ENCODE results near the gene C2CD3.

Gene C2CD3

GRCh38 chr11:73977856-73978519, 192.8 kb downstream of the C2CD3 start:
- no peak for DNase-seq

DNA sequence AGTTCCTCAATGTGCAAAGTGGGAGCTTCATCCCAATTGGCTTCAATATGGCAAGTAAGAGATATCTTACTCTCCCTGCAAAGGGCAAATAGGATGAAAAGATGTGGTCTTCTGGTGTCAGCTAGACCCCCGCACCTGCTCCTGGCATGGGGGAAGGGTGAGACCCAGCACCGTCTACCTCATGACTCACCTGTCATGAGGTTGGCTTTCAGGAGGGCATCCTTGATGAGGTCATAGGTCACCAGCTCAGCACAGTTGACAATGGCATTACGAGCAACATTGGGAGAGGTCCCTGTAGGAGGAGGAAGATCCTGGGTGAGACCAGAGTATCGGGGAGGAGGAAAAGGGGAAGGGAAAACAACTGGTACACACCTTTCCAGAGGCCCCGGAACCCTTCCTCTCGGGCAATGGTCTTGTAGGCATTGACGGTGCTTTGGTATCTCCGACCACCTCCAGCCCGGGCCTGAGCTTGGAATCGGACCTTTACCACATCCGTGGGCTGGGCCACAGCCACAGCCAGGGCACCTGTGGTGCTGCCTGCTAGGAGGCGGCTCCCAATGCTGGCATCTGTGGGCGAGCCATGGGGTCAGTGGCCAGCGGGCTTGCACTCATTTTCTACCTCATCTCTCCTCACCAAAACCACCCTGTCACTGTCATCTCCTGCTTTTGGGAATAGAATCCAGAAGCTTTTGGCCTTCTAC, 194.2 kb downstream of the C2CD3 start:
- no peak for DNase-seq

DNA sequence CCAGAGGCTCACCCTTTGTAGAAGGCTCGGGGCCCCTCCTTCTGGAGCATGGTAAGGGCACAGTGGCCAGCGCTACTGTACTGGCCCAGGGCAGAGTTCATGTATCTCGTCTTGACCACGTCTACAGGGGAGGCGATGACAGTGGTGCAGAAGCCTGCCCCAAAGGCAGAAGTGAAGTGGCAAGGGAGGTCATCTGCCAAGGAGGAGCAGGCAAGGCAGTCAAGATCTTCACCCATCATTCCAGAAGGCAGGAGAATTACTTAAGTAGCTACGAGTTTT, 195.4 kb downstream of the C2CD3 start:
- DNase-seq: no peak

- no peak for DNase-seq
Measured at GRCh38 chr11:73974604-73975478, 196.0 kb downstream of the C2CD3 start.

GRCh38 chr11:73972620-73973449, 198.0 kb downstream of the C2CD3 start:
- no peak for DNase-seq

DNA sequence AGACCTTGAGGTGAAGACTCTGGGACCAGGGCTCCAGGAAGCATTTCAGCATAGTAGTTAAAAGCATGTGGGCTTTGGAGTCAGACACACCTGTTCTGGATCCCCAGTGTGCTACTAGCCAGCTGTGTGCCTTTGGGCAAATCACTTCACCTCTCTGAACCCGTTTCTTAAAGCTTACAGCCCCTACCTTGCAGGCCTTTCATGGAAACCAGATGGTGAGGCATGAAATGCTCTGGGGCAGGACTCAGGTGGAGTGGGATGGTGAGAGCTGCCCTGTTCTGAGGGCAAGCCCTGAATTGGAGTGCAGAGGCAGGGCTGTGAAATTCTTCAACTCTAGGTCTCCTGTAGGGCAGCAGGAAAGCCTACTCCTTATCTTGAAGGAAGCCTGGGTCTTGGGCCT, 198.6 kb downstream of the C2CD3 start:
- no peak for DNase-seq

DNA sequence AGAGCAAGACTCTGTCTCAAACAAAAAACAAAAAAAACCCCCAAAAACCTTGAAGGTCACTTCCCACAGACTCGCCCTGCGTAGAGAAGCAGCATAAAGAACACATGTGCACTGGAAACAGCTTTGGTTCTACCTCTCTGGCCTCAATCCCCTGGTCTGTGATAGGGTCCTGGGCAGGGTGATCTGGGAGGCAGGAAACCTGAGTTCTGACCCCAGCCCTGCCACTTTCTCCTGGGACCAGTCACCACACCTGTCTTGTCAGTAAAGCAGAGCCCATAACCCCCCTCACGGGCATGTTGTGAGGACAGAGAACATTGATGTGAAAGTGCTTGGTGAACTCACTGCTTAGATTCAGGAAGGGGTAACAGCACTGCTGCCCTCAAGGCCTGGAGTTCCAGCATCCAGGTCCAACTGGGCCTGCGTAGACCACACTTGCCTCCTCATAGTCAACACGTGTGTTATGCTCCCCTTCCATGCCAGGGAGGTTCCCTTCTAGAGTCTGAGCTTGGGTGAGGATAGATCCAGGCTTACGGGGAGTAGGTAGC, 199.6 kb downstream of the C2CD3 start:
- DNase-seq: no peak

DNA sequence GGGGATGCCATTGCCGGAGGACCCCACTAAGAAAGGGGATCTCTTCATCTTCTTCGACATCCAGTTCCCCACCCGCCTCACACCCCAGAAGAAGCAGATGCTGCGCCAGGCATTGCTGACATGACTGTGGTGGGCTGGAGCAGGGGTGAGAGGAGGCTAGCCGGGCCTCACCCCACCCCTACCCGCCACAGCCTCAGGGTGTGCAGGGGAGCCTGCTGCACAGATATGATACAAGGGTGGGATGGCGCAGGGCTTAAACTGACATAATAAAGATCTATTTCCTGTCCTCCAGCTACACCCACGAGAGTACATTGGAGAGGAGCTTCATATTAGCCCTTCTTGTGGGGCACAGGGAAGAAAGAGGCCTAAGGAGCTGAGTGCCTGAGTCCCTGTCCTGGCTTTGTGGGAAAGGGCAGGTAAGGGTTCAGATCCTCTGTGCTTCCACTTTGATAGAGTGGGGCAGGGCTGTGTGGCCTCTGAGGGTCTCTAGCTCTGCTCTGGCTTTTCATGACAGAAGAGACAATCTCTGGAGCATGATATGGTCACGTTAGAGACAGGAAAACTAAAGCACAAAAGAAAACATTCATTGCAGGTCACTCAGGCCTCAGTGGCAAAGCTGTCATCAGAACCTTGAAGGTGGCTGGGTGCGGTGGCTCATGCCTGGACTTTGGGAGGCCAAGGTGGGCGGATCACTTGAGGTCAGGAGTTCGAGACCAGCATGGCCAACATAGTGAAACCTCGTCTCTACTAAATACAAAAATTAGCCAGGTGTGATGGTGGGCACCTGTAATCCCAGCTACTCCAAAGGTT, 200.6 kb downstream of the C2CD3 start:
- no peak for DNase-seq

GRCh38 chr11:73969091-73969490, 201.7 kb downstream of the C2CD3 start:
- no peak for DNase-seq

DNA sequence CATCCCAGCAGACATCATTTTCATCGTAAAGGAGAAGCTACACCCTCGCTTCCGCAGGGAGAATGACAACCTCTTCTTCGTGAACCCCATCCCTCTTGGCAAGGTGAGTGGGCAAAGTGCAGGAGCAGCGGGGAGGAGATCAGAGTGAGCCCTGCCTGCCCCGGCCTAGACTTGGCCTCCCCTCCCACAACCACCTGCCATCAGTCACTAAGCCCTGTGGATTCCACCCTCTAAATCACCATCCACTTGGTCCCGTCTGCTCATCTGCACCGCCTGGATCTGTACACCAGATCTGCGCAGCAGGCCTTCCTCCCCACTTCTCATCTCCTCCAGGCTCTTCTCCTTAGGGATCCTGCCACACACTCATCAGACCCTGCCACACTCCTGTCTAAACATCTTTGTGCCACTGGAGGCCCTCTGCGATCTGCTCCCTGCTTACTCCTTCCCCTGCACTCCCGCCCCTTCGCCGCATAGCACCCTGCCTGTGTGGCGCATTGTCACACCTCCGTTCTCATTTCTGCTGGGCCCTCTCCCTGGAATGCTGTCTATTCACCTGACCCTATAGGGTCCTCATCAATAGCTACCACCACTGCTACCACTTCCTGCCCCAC, 202.3 kb downstream of the C2CD3 start:
- no peak for DNase-seq

DNA sequence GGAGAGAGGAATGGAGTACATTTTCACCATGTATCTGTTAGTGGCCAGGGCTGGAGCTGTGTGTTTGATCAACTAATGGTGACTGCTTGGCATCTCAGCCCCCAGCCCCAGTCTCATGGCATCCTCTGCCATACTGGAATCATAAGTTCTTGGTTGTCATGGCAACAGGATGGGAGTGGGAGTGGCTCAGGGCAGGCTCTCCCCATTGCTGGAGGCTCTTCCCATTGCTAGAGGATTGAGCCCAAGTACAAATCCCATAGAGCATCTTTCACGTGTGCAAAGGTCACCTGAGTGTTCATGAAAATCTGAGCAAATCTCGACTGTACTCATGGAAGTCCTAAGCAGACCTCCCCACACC, 205.1 kb downstream of the C2CD3 start:
- DNase-seq: no peak

GRCh38 chr11:73965076-73965763, 205.6 kb downstream of the C2CD3 start:
- no peak for DNase-seq

DNA sequence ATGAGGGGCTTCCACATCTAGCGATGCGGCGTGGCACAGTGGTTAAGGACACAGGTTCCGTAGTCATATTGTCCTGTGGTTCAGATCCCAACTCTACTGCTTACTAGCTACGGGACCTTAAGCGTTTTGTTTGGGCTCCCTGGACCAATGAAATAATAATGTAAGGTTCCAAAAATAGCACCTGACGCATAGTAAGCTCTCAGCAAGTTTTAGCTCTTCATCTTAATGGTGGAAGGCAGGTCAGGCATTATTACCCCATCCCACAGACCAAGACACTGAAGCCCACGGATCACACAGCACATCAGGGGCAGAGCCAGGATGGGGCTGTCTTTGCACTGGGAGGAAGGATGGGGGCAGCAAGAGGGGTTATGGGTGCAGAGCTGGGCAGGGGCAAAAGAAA, 206.9 kb downstream of the C2CD3 start:
- DNase-seq: no peak

Data from SHP77 (cell line).